HCT116 (cell line): Measurements from ENCODE around the gene NOTCH1. TPM values are rescaled to one million over a fixed set of nuclear protein-coding genes. Genes with fewer than 3 reads are reported as not detected.

Experiments
- ATAC-seq: fragments of 200-7000 bp; cut with Tn5 transposase; 2 replicates; pipeline ENCODE4 v1.9.1; 2020; ENCODE audit warnings: mild to moderate bottlenecking, moderate library complexity
- BruUV-seq: library from RNA; stranded (reverse); fragments of 400-500 nt; replicated peaks from 2 replicates; lab custom pipeline; 2021; lab: Mats Ljungman, UMichigan
- CTCF ChIA-PET: fragments of 300-600 bp; sonication (Branson Sonifier 250); formaldehyde crosslinking; loops from one replicate; lab custom pipeline; 2021; ENCODE audit warnings: antibody characterized with exemption; lab: Charles Lee
- POLR2A ChIA-PET: fragments of 300-600, 350-600 bp; sonication (Branson Sonifier 250); formaldehyde crosslinking; loops from one replicate; lab custom pipeline; 2021; ENCODE audit warnings: antibody characterized with exemption; lab: Charles Lee
- RAD21 ChIA-PET, 2 experiments: fragments of 300-600 bp; sonication (Branson Sonifier 250); formaldehyde crosslinking; loops; one replicate each; lab custom pipeline; 2023; ENCODE audit warnings: low total read pairs in 2 of 2; ENCODE audit not compliant: uncharacterized antibody in 2 of 2, unreplicated experiment in 2 of 2, low non-redundant PET in 1 of 2; lab: Charles Lee
- DNase-seq: peaks from one replicate; pipeline ENCODE4 v3.0.0-alpha.2; 2010; ENCODE audit warnings: low read depth, low spot score
- H2AFZ ChIP-seq: fragments of 200-600 bp; shearing (Covaris generic), sonication (generic); 2 replicates; pipeline ENCODE4 v1.6.1; 2017; ENCODE audit warnings: low read depth, mixed run types, mixed read lengths, antibody characterized with exemption, low read length; ENCODE audit not compliant: poor library complexity, severe bottlenecking
- H3K27ac ChIP-seq: 2 replicates; pipeline ENCODE4 v1.5.1; 2012; ENCODE audit warnings: low read depth, low read length
- H3K27me3 ChIP-seq: fragments of 200-600 bp; sonication (generic); 2 replicates; pipeline ENCODE4 v1.6.1; 2016; ENCODE audit warnings: mixed run types, low read length, mixed read lengths; ENCODE audit not compliant: insufficient read depth
- H3K36me3 ChIP-seq, 2 experiments: fragments of 200-500 bp in 1 of 2; fragments of 200-600 bp in 1 of 2; sonication (Bioruptor generic) in 1 of 2; sonication (generic) in 1 of 2; 2 replicates each; pipeline versions ENCODE4 v1.5.1 to v1.6.1; 2014 to 2016; ENCODE audit warnings: low read length in 2 of 2, inconsistent platforms in 1 of 2, mixed read lengths in 1 of 2, mixed run types in 1 of 2; ENCODE audit not compliant: insufficient read depth in 2 of 2, control insufficient read depth in 1 of 2
- H3K4me1 ChIP-seq, 2 experiments: fragments of 200-600 bp in 1 of 2; sonication (generic) in 1 of 2; 2 replicates each; pipeline versions ENCODE4 v1.5.1 to v1.6.1; 2012 to 2017; ENCODE audit warnings: low read length in 2 of 2, inconsistent platforms in 1 of 2, mild to moderate bottlenecking in 1 of 2, mixed read lengths in 1 of 2, mixed run types in 1 of 2, moderate library complexity in 1 of 2; ENCODE audit not compliant: insufficient read depth in 2 of 2, control insufficient read depth in 1 of 2
- H3K4me2 ChIP-seq: fragments of 200-600 bp; sonication (generic); 2 replicates; pipeline ENCODE4 v1.6.1; 2017; ENCODE audit warnings: mixed run types, low read length, mixed read lengths
- H3K4me3 ChIP-seq, 2 experiments: fragments of 200-600 bp in 1 of 2; sonication (generic) in 1 of 2; replicated peaks in 1 of 2; 2 replicates each; pipeline ENCODE4 v1.5.1; 2011 to 2016; ENCODE audit warnings: low read length in 2 of 2, control low read depth in 1 of 2, low read depth in 1 of 2, mild to moderate bottlenecking in 1 of 2, mixed read lengths in 1 of 2, mixed run types in 1 of 2
- H3K79me2 ChIP-seq: fragments of 200-600 bp; sonication (generic); 2 replicates; pipeline ENCODE4 v1.6.1; 2017; ENCODE audit warnings: mild to moderate bottlenecking, mixed run types, low read length, moderate library complexity, mixed read lengths; ENCODE audit not compliant: insufficient read depth
- H3K9ac ChIP-seq: fragments of 200-600 bp; sonication (generic); 2 replicates; pipeline ENCODE4 v1.6.1; 2016; ENCODE audit warnings: low read length, mixed read lengths
- H3K9me2 ChIP-seq: fragments of 200-600 bp; sonication (generic), shearing (Covaris generic); 2 replicates; pipeline ENCODE4 v1.6.1; 2017; ENCODE audit warnings: mixed run types, mild to moderate bottlenecking, moderate library complexity; ENCODE audit not compliant: insufficient read depth
- H3K9me3 ChIP-seq, 2 experiments: fragments of 200-500 bp in 1 of 2; fragments of 200-600 bp in 1 of 2; sonication (Bioruptor generic) in 1 of 2; sonication (generic) in 1 of 2; 2 replicates each; pipeline ENCODE4 v1.6.1; 2014 to 2017; ENCODE audit warnings: low read length in 2 of 2, mixed read lengths in 2 of 2, inconsistent platforms in 1 of 2, low read depth in 1 of 2, mild to moderate bottlenecking in 1 of 2, mixed run types in 1 of 2, moderate library complexity in 1 of 2; ENCODE audit not compliant: control insufficient read depth in 1 of 2, insufficient read depth in 1 of 2
- H4K20me1 ChIP-seq: fragments of 200-600 bp; sonication (generic), shearing (Covaris generic); 2 replicates; pipeline ENCODE4 v1.6.1; 2017; ENCODE audit warnings: mixed run types, mild to moderate bottlenecking, moderate library complexity; ENCODE audit not compliant: insufficient read depth
- CBX3 ChIP-seq: IDR thresholded peaks from 2 replicates; pipeline ENCODE4 v1.6.1; 2012; ENCODE audit warnings: low read depth
- CEBPB ChIP-seq: IDR thresholded peaks from 2 replicates; pipeline ENCODE4 v1.6.1; 2012; ENCODE audit warnings: low read depth
- ELF1 ChIP-seq: IDR thresholded peaks from 2 replicates; pipeline ENCODE4 v1.6.1; 2012; ENCODE audit warnings: low read depth, borderline replicate concordance
- EZH2 ChIP-seq: fragments of 200-600 bp; sonication (generic); IDR thresholded peaks from 2 replicates; pipeline ENCODE4 v1.6.1; 2017; ENCODE audit warnings: antibody characterized with exemption, mixed run types
- EZH2phosphoT487 ChIP-seq: fragments of 200-600 bp; IDR thresholded peaks from 2 replicates; pipeline ENCODE4 v1.6.1; 2018; ENCODE audit warnings: antibody characterized with exemption, borderline replicate concordance
- FOSL1 ChIP-seq: IDR thresholded peaks from 2 replicates; pipeline ENCODE4 v1.6.1; 2012; ENCODE audit warnings: low read depth
- JUND ChIP-seq: IDR thresholded peaks from 2 replicates; pipeline ENCODE4 v1.6.1; 2012
- POLR2A ChIP-seq: IDR thresholded peaks from 2 replicates; pipeline ENCODE4 v1.7.0; 2011; ENCODE audit warnings: borderline replicate concordance; ENCODE audit not compliant: insufficient read depth, insufficient read length; ENCODE audit errors: extremely low read depth
- POLR2AphosphoS5 ChIP-seq: IDR thresholded peaks from 2 replicates; pipeline ENCODE4 v1.6.1; 2011; ENCODE audit warnings: mild to moderate bottlenecking, low read depth, low read length, moderate library complexity
- SRF ChIP-seq: IDR thresholded peaks from 2 replicates; pipeline ENCODE4 v1.6.1; 2012; ENCODE audit warnings: low read depth
- TCF7L2 ChIP-seq: IDR thresholded peaks from 2 replicates; pipeline ENCODE4 v1.7.0; 2011; ENCODE audit warnings: borderline replicate concordance, inconsistent platforms; ENCODE audit not compliant: insufficient read depth, insufficient read length; ENCODE audit errors: extremely low read depth
- ZFX ChIP-seq: fragments of 450-650 bp; IDR thresholded peaks from 2 replicates; pipeline ENCODE4 v1.6.1; 2017
- ZNF274 ChIP-seq: fragments of 200-500 bp; sonication (Bioruptor generic); IDR thresholded peaks from 2 replicates; pipeline ENCODE4 v1.6.1; 2014; ENCODE audit warnings: mild to moderate bottlenecking, low read depth, low read length, inconsistent platforms
- intact Hi-C: fragments of 100-400 bp; cut with micrococcal nuclease; formaldehyde crosslinking; loops from 2 replicates; pipeline ENCODE4 v1.10.0; 2022
- total RNA-seq: library from RNA; stranded (reverse); gene quantifications from one replicate; pipeline ENCODE4 v1.2.1, GENCODE V29; 2021; ENCODE audit not compliant: unreplicated experiment
- TF ChIP-seq, protein P1 (sequence below), 3 experiments: fragments of 200-600 bp in 1 of 3; sonication (generic) in 1 of 3; IDR thresholded peaks in 2 of 3; conservative IDR thresholded peaks in 1 of 3; 2 replicates each; pipeline ENCODE4 v1.5.1; 2012 to 2017; ENCODE audit warnings: low read depth in 2 of 3, low read length in 2 of 3, antibody characterized with exemption in 1 of 3, borderline replicate concordance in 1 of 3, control low read depth in 1 of 3, mild to moderate bottlenecking in 1 of 3, mixed read lengths in 1 of 3, mixed run types in 1 of 3, moderate library complexity in 1 of 3; ENCODE audit not compliant: insufficient read depth in 1 of 3
- TF ChIP-seq, protein P2 (sequence below): IDR thresholded peaks from 2 replicates; pipeline ENCODE4 v1.6.1; 2012
- TF ChIP-seq, protein P3 (sequence below): IDR thresholded peaks from 2 replicates; pipeline ENCODE4 v1.6.1; 2011; ENCODE audit warnings: mild to moderate bottlenecking, low read length, moderate library complexity; ENCODE audit not compliant: insufficient replicate concordance; ENCODE audit errors: extremely low read depth

Gene NOTCH1
- total RNA-seq, 1 experiment from 2014 or later = 36.2 TPM

DNA sequence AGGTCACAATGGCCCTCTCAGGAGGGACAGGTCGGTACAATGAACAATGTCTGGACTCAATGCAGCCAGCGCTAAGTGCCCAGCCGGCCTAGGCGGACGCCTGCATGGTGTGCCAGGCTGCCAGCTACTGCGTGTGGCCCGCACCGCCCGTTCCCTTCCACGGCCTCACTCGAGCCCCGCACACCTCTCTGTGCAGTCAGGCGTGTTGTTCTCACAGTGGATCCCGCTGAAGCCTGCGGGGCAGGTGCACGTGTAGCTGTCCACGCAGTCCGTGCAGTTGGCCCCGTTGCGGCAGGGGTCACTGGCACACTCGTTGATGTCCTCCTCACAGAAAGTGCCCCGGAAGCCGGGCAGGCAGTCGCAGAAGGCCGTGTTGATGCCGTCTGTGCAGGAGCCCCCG lies 36.3 kb downstream of the NOTCH1 start:
- Histone ChIP-seq H3K4me3 (no peak overlapping the region), H2AFZ (no peak overlapping the region), H3K9me3 (no peaks in the 10 kb centered on the region), H3K9me2 (no peaks in the 10 kb centered on the region), H3K9ac (no peak overlapping the region), H3K4me2 (no peak overlapping the region), H4K20me1 (no peaks in the 10 kb centered on the region), H3K4me1 (no peaks in the 10 kb centered on the region), H3K36me3 (peaks cover 15 to 29% of the 10 kb centered on the region in 2 experiments), H3K27me3 (no peaks in the 10 kb centered on the region), H3K79me2 (no peaks in the 10 kb centered on the region), H3K27ac (no peak overlapping the region; the same call in 1 of the 2 replicates)
- no peak for TF ChIP-seq ZFX
- TF ChIP-seq, protein P1, sequence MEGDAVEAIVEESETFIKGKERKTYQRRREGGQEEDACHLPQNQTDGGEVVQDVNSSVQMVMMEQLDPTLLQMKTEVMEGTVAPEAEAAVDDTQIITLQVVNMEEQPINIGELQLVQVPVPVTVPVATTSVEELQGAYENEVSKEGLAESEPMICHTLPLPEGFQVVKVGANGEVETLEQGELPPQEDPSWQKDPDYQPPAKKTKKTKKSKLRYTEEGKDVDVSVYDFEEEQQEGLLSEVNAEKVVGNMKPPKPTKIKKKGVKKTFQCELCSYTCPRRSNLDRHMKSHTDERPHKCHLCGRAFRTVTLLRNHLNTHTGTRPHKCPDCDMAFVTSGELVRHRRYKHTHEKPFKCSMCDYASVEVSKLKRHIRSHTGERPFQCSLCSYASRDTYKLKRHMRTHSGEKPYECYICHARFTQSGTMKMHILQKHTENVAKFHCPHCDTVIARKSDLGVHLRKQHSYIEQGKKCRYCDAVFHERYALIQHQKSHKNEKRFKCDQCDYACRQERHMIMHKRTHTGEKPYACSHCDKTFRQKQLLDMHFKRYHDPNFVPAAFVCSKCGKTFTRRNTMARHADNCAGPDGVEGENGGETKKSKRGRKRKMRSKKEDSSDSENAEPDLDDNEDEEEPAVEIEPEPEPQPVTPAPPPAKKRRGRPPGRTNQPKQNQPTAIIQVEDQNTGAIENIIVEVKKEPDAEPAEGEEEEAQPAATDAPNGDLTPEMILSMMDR (IDR thresholded peaks at IDR 0.05 in 2 of 3, conservative IDR thresholded peaks at IDR 0.05 in 1 of 3; ENCODE audit: borderline replicate concordance in 1 of 3, insufficient read depth in 1 of 3, low read depth in 2 of 3, low read length in 2 of 3) = no peak
- no peak for TF ChIP-seq POLR2A
- TF ChIP-seq EZH2phosphoT487 = no peak
- no peak for TF ChIP-seq SRF
- TF ChIP-seq ZNF274 = no peak
- TF ChIP-seq, protein P2, sequence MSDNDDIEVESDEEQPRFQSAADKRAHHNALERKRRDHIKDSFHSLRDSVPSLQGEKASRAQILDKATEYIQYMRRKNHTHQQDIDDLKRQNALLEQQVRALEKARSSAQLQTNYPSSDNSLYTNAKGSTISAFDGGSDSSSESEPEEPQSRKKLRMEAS = no peak
- no peak for TF ChIP-seq POLR2AphosphoS5
- no peak for TF ChIP-seq FOSL1
- no peak for TF ChIP-seq CEBPB
- TF ChIP-seq EZH2 = no peak
- no peak for TF ChIP-seq ELF1
- no peak for TF ChIP-seq JUND
- no peak for TF ChIP-seq TCF7L2
- TF ChIP-seq, protein P3, sequence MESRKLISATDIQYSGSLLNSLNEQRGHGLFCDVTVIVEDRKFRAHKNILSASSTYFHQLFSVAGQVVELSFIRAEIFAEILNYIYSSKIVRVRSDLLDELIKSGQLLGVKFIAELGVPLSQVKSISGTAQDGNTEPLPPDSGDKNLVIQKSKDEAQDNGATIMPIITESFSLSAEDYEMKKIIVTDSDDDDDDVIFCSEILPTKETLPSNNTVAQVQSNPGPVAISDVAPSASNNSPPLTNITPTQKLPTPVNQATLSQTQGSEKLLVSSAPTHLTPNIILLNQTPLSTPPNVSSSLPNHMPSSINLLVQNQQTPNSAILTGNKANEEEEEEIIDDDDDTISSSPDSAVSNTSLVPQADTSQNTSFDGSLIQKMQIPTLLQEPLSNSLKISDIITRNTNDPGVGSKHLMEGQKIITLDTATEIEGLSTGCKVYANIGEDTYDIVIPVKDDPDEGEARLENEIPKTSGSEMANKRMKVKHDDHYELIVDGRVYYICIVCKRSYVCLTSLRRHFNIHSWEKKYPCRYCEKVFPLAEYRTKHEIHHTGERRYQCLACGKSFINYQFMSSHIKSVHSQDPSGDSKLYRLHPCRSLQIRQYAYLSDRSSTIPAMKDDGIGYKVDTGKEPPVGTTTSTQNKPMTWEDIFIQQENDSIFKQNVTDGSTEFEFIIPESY = no peak
- TF ChIP-seq CBX3 = no peak
- BruUV-seq = no TSS peak
- intact Hi-C loops = no loop called here
- ChIA-PET CTCF (no interaction called here), RAD21 (no interaction called here), POLR2A (no interaction called here)
- ATAC-seq (no peak), DNase-seq (no peak)
